Measurements from ENCODE around the gene MAP3K7. TPM values are rescaled to one million over a fixed set of nuclear protein-coding genes. Genes with fewer than 3 reads are reported as not detected.

MAP3K7 gene
- total and polyA plus RNA-seq, 2 of the 13 experiments (the other 11 are each of a cell fraction or from before 2014, with no cell fraction given), result 24.1 to 24.4 TPM

GRCh38 chr6:90595854-90596253, 9.0 kb upstream of the MAP3K7 start (continued):
- TF ChIP-seq AHDC1 (CRISPR knock-in tag; IDR thresholded peaks at IDR 0.05; ENCODE audit: borderline replicate concordance) (no peak), DR1 (CRISPR knock-in tag; IDR thresholded peaks at IDR 0.05) (no peak), RBM39 (IDR thresholded peaks at IDR 0.05; ENCODE audit: low read depth, low read length, poor library complexity, severe bottlenecking) (no peak), ARNTL (CRISPR knock-in tag; IDR thresholded peaks at IDR 0.05) (no peak), ZNF510 (CRISPR knock-in tag; IDR thresholded peaks at IDR 0.05; ENCODE audit: low read depth) (no peak), BATF2 (CRISPR knock-in tag; IDR thresholded peaks at IDR 0.05) (no peak), BRD4 (CRISPR knock-in tag; IDR thresholded peaks at IDR 0.05) (no peak), ZNF512 (CRISPR knock-in tag; IDR thresholded peaks at IDR 0.05) (no peak), ZNF318 (CRISPR knock-in tag; IDR thresholded peaks at IDR 0.05) (no peak), ZNF335 (CRISPR knock-in tag; IDR thresholded peaks at IDR 0.05) (no peak)
